HepG2 (cell line): ENCODE measurements around the gene CPPED1. TPM values are rescaled to one million over a fixed set of nuclear protein-coding genes. Genes with fewer than 3 reads are reported as not detected.
A peak's percentile ranks its signal among the peaks of the same experiment; 100 is the strongest.

Experiments used
- ATF1 ChIP-seq: IDR thresholded peaks from 2 replicates; pipeline ENCODE4 v1.6.1; 2016; ENCODE audit warnings: mild to moderate bottlenecking, control low read depth
- ATF6 ChIP-seq: sonication (generic); formaldehyde crosslinking; conservative IDR thresholded peaks from 2 replicates; pipeline ENCODE4 v1.4.0; 2020; ENCODE audit warnings: missing genetic modification reagents
- BRCA1 ChIP-seq: sonication (generic); formaldehyde crosslinking; IDR thresholded peaks from 2 replicates; pipeline ENCODE4 v1.4.0; 2020; ENCODE audit warnings: missing genetic modification reagents
- E2F5 ChIP-seq: sonication (generic); formaldehyde crosslinking; conservative IDR thresholded peaks from 2 replicates; pipeline ENCODE4 v1.4.0; 2020; ENCODE audit warnings: missing genetic modification reagents
- GRHL1 ChIP-seq: sonication (generic); formaldehyde crosslinking; conservative IDR thresholded peaks from 2 replicates; pipeline ENCODE4 v1.8.0; 2022; ENCODE audit warnings: missing genetic modification reagents
- GTF3A ChIP-seq: sonication (generic); formaldehyde crosslinking; conservative IDR thresholded peaks from 2 replicates; pipeline ENCODE4 v1.4.0; 2020; ENCODE audit warnings: mild to moderate bottlenecking, missing genetic modification reagents
- NFATC3 ChIP-seq: sonication (generic); formaldehyde crosslinking; IDR thresholded peaks from 2 replicates; pipeline ENCODE4 v1.5.1; 2020; ENCODE audit warnings: mild to moderate bottlenecking, missing genetic modification reagents
- PCBP2 ChIP-seq: fragments of 200-400 bp; formaldehyde crosslinking; optimal IDR thresholded peaks from 2 replicates; pipeline ENCODE3; 2018; ENCODE audit warnings: low read length, low read depth; ENCODE audit not compliant: poor library complexity, severe bottlenecking
- PITX1 ChIP-seq: sonication (generic); formaldehyde crosslinking; IDR thresholded peaks from 2 replicates; pipeline ENCODE4 v1.5.1; 2020; ENCODE audit warnings: mild to moderate bottlenecking, missing genetic modification reagents
- SKIL ChIP-seq: sonication (generic); formaldehyde crosslinking; IDR thresholded peaks from 2 replicates; pipeline ENCODE4 v1.8.0; 2022; ENCODE audit warnings: missing genetic modification reagents, mild to moderate bottlenecking, moderate library complexity, borderline replicate concordance
- THAP7 ChIP-seq: sonication (generic); formaldehyde crosslinking; IDR thresholded peaks from 2 replicates; pipeline ENCODE4 v1.8.1; 2023; ENCODE audit warnings: mild to moderate bottlenecking, missing genetic modification reagents
- TOE1 ChIP-seq: sonication (generic); formaldehyde crosslinking; IDR thresholded peaks from 2 replicates; pipeline ENCODE4 v1.4.0; 2020; ENCODE audit warnings: mild to moderate bottlenecking, missing genetic modification reagents
- U2AF2 ChIP-seq: fragments of 200-400 bp; formaldehyde crosslinking; IDR thresholded peaks from 2 replicates; pipeline ENCODE4 v1.6.1; 2017; ENCODE audit warnings: low read depth, mild to moderate bottlenecking, low read length
- YEATS4 ChIP-seq: sonication (generic); formaldehyde crosslinking; IDR thresholded peaks from 2 replicates; pipeline ENCODE4 v1.4.0; 2020; ENCODE audit warnings: missing genetic modification reagents, borderline replicate concordance
- ZBTB14 ChIP-seq: sonication (generic); formaldehyde crosslinking; IDR thresholded peaks from 2 replicates; pipeline ENCODE4 v1.4.0; 2020; ENCODE audit warnings: missing genetic modification reagents
- ZMAT3 ChIP-seq: sonication (generic); formaldehyde crosslinking; conservative IDR thresholded peaks from 2 replicates; pipeline ENCODE4 v1.7.0; 2021; ENCODE audit warnings: missing genetic modification reagents
- ZNF205 ChIP-seq: IDR thresholded peaks from 2 replicates; pipeline ENCODE4 v1.6.1; 2018; ENCODE audit warnings: missing biosample characterization, missing genetic modification reagents
- ZNF207 ChIP-seq: fragments of 450-650 bp; IDR thresholded peaks from 2 replicates; pipeline ENCODE4 v1.6.1; 2016; ENCODE audit warnings: antibody characterized with exemption, borderline replicate concordance
- ZNF431 ChIP-seq: sonication (generic); formaldehyde crosslinking; IDR thresholded peaks from 2 replicates; pipeline ENCODE4 v1.9.0; 2022; ENCODE audit warnings: missing genetic modification reagents, low read depth, mild to moderate bottlenecking, borderline replicate concordance
- ZNF549 ChIP-seq: sonication (generic); formaldehyde crosslinking; IDR thresholded peaks from 2 replicates; pipeline ENCODE4 v1.5.0; 2020; ENCODE audit warnings: missing genetic modification reagents
- ZNF605 ChIP-seq: sonication (generic); formaldehyde crosslinking; IDR thresholded peaks from 2 replicates; pipeline ENCODE4 v1.8.0; 2022; ENCODE audit warnings: mild to moderate bottlenecking, missing genetic modification reagents
- ZNF777 ChIP-seq: sonication (generic); formaldehyde crosslinking; IDR thresholded peaks from 2 replicates; pipeline ENCODE4 v1.4.0; 2020; ENCODE audit warnings: missing genetic modification reagents
- polyA plus RNA-seq, 8 experiments: library from polyadenylated mRNA; depleted of rRNA in 3 of 8; stranded (reverse) in 7 of 8; unstranded in 1 of 8; fragments of >200 nt; fragmentation: Illumina TruSeq in 4 of 8; extraction: Trizol in 4 of 8; gene quantifications; 2 replicates each; pipeline versions ENCODE4 v1.2.1 to v1.2.3, GENCODE V29; 2011 to 2016; ENCODE audit warnings: low read depth in 4 of 8, missing spikeins in 1 of 8, mixed read lengths in 1 of 8; ENCODE audit not compliant: insufficient read depth in 1 of 8
- total RNA-seq, 5 experiments: library from RNA; depleted of rRNA; stranded (reverse); fragments of >200 nt; fragmentation: Illumina TruSeq; extraction: Trizol; gene quantifications; 2 replicates each; pipeline ENCODE4 v1.2.3, GENCODE V29; 2016; ENCODE audit warnings: low read depth in 1 of 5

CPPED1 gene
- total and polyA plus RNA-seq, 2 of the 13 experiments (the other 11 are each of a cell fraction or from before 2014, with no cell fraction given) = 66.6 to 71.3 TPM

- TF ChIP-seq ZNF431 (CRISPR knock-in tag) (peak; percentile 97), U2AF2 (no peak), TOE1 (CRISPR knock-in tag) (0 out of 2 replicates have a peak, but pooled peaks have one; percentile 65), YEATS4 (CRISPR knock-in tag) (no peak; the same call in 1 of the 2 replicates), ZNF777 (peak; percentile 70; the same call in 1 of the 2 replicates), GTF3A (no peak), ZNF605 (CRISPR knock-in tag) (peak; percentile 96), ATF6 (CRISPR knock-in tag) (peak; percentile 98), NFATC3 (CRISPR knock-in tag) (no peak), PCBP2 (no peak), E2F5 (peak; percentile 66; the same call in 1 of the 2 replicates), ATF1 (CRISPR knock-in tag) (0 out of 2 replicates have a peak, but pooled peaks have one; percentile 19), GRHL1 (CRISPR knock-in tag) (no peak), ZBTB14 (CRISPR knock-in tag) (no peak), ZNF549 (no peak), ZMAT3 (peak; percentile 96), PITX1 (CRISPR knock-in tag) (peak; percentile 84), ZNF207 (no peak), BRCA1 (CRISPR knock-in tag) (peak; percentile 97), SKIL (CRISPR knock-in tag) (peak; percentile 49; the same call in 1 of the 2 replicates), ZNF205 (CRISPR knock-in tag) (peak; percentile 94), THAP7 (peak; percentile 76; the same call in 1 of the 2 replicates)
Observed at GRCh38 chr16:12661656-12662172, 142.0 kb downstream of the CPPED1 start (continued).
